MV-4-11 (cell line): ENCODE results near the gene FNDC11.

Experiments used
- DNase-seq: peaks from one replicate; lab custom pipeline; 2025; lab: John Stamatoyannopoulos, UW

Gene FNDC11

GRCh38 chr20:63598479-63599395 lies 44.8 kb downstream of the FNDC11 start:
- DNase-seq: no peak

GRCh38 chr20:63599396-63600050 lies 45.6 kb downstream of the FNDC11 start:
- DNase-seq: no peak

- DNase-seq: peak; percentile 19
Observed at GRCh38 chr20:63601679-63602078, 47.7 kb downstream of the FNDC11 start.

- DNase-seq: peak; percentile 50
Observed at GRCh38 chr20:63602321-63602720, 48.4 kb downstream of the FNDC11 start.
